Breast epithelium (tissue), 4 donors: ENCODE measurements around the gene SH2D2A. TPM values are rescaled to one million over a fixed set of nuclear protein-coding genes. Genes with fewer than 3 reads are reported as not detected.
"Not testable (repeated sequence)": the region's sequence is repeated elsewhere in the genome, so short reads cannot be mapped to it uniquely, and the experiment has no call there.

Source experiments
- DNase-seq, 2 donors: peaks; one replicate each; pipeline ENCODE4 v3.0.0-alpha.2; 2019; ENCODE audit warnings: low spot score in 2 of 2
- H3K27ac ChIP-seq, 2 donors: fragments of 200-600 bp; sonication (generic) in 1 of 2; one replicate each; pipeline ENCODE4 v1.5.1; 2016 to 2019; ENCODE audit warnings: mild to moderate bottlenecking in 1 of 2
- H3K27me3 ChIP-seq, 2 donors: fragments of 200-600 bp; sonication (generic) in 1 of 2; one replicate each; pipeline versions ENCODE4 v1.5.1 to v1.6.0; 2017 to 2019; ENCODE audit warnings: control low read depth in 1 of 2, mild to moderate bottlenecking in 1 of 2
- H3K36me3 ChIP-seq: fragments of 200-600 bp; one replicate; pipeline ENCODE4 v1.5.1; 2019
- H3K4me1 ChIP-seq, 2 donors: fragments of 200-600 bp; sonication (generic); one replicate each; pipeline ENCODE4 v1.5.1; 2016 to 2019; ENCODE audit warnings: control low read depth in 1 of 2
- H3K4me3 ChIP-seq, 3 donors: fragments of 200-600 bp; sonication (generic); 1 replicate in 2 of 3; 2 replicates in 1 of 3; pipeline ENCODE4 v1.5.1; 2016 to 2019; ENCODE audit warnings: mild to moderate bottlenecking in 3 of 3, moderate library complexity in 2 of 3
- H3K9me3 ChIP-seq, 2 donors: fragments of 200-600 bp; sonication (generic) in 1 of 2; one replicate each; pipeline ENCODE4 v1.5.1; 2016 to 2019; ENCODE audit warnings: control low read depth in 1 of 2
- POLR2A ChIP-seq: fragments of 450-650 bp; IDR thresholded peaks from one replicate; pipeline ENCODE4 v1.6.1; 2016; ENCODE audit warnings: antibody characterized with exemption, mild to moderate bottlenecking, moderate library complexity
- POLR2AphosphoS5 ChIP-seq, 3 donors: sonication (generic); formaldehyde crosslinking; IDR thresholded peaks; one replicate each; pipeline ENCODE4 v1.6.1; 2017; ENCODE audit warnings: antibody characterized with exemption in 3 of 3
- intact Hi-C: fragments of 100-400 bp; cut with DNase I; formaldehyde crosslinking; loops from one replicate; pipeline ENCODE4 v1.15.1; 2023; ENCODE audit warnings: low total_unique reads
- total RNA-seq, 3 donors: library from RNA; depleted of rRNA; stranded (reverse); fragments of >200 nt; gene quantifications; one replicate each; pipeline ENCODE4 v1.1.0, GENCODE V29; 2016
- TF ChIP-seq, protein P1 (sequence below), 3 donors: fragments of 450-650 bp; IDR thresholded peaks; one replicate each; pipeline ENCODE4 v1.5.1; 2016 to 2017; ENCODE audit warnings: antibody characterized with exemption in 3 of 3, mild to moderate bottlenecking in 3 of 3, moderate library complexity in 3 of 3

SH2D2A gene
- total RNA-seq, 3 donors from 2014 or later = 4.6 to 5.4 TPM; not detected in 1

DNA sequence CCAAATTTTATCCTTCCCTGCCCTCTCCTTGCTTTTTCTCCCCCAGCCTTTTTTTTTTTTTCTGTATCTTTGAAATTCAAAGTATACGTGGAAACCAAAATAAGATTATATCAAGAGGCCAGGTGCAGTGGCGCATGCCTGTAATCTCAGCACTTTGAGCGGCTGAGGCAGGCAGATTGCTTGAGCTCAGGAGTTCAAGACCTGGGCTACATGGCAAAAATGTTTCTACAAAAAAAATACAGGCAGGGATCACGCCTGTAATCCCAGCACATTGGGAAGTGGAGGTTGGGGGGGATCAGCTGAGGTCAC is 55.9 kb downstream of the SH2D2A start:
- Histone ChIP-seq H3K4me3 (no peak overlapping the region), H3K27me3 (no peaks in the 10 kb centered on the region), H3K9me3 (no peaks in the 10 kb centered on the region), H3K4me1 (no peaks in the 10 kb centered on the region), H3K36me3 (no peaks in the 10 kb centered on the region), H3K27ac (no peak overlapping the region)
- no peak for DNase-seq
- no peak for TF ChIP-seq POLR2AphosphoS5 (IDR thresholded peaks at IDR 0.05)
- TF ChIP-seq, protein P1, sequence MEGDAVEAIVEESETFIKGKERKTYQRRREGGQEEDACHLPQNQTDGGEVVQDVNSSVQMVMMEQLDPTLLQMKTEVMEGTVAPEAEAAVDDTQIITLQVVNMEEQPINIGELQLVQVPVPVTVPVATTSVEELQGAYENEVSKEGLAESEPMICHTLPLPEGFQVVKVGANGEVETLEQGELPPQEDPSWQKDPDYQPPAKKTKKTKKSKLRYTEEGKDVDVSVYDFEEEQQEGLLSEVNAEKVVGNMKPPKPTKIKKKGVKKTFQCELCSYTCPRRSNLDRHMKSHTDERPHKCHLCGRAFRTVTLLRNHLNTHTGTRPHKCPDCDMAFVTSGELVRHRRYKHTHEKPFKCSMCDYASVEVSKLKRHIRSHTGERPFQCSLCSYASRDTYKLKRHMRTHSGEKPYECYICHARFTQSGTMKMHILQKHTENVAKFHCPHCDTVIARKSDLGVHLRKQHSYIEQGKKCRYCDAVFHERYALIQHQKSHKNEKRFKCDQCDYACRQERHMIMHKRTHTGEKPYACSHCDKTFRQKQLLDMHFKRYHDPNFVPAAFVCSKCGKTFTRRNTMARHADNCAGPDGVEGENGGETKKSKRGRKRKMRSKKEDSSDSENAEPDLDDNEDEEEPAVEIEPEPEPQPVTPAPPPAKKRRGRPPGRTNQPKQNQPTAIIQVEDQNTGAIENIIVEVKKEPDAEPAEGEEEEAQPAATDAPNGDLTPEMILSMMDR (IDR thresholded peaks at IDR 0.05) = no peak
- TF ChIP-seq POLR2A = no peak
- intact Hi-C loops = no loop called here

DNA sequence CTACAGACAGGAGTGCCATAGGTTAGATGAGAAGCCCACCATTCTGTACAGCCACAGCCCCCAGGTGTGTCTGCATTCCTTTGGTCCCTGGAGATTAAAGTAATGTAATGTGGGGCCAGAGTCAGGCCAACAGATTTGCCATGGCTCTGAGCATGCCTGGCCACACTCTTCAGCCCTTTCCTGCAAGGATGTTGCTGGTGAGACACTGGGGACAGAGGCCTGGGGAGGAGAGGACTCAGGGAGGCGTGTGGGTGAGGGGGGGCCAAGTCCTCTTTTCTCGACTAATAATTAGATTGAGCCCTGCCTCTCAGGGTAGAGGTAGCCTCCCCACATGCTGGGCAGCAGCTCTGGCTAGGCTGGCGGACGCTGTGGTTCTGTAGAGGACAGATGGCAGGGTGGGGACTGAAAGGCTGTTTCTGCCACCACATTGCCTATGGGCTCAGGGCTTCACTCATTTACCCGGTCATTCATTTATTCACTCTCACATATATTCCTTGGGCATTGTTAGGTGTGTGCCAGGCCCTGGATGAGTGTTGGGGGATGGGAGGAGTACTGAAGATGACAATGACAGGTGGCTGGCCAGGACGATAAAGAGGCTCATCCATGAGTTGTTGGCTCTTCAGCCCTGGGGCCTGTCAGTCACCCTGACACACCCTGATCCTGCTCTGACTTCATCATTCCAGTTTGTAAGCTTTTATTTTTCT is 56.4 kb downstream of the SH2D2A start:
- no peak overlapping the region for H3K4me3 ChIP-seq
- TF ChIP-seq POLR2A = no peak
- TF ChIP-seq, protein P1 (IDR thresholded peaks at IDR 0.05) = no peak
- no peak for TF ChIP-seq POLR2AphosphoS5 (IDR thresholded peaks at IDR 0.05)
- H3K4me1 ChIP-seq = no peaks in the 10 kb centered on the region
- intact Hi-C loops = no loop called here
- no peak for DNase-seq
- no peaks in the 10 kb centered on the region for H3K9me3 ChIP-seq
- H3K27me3 ChIP-seq = no peaks in the 10 kb centered on the region
- no peak overlapping the region for H3K27ac ChIP-seq
- H3K36me3 ChIP-seq = no peaks in the 10 kb centered on the region

DNA sequence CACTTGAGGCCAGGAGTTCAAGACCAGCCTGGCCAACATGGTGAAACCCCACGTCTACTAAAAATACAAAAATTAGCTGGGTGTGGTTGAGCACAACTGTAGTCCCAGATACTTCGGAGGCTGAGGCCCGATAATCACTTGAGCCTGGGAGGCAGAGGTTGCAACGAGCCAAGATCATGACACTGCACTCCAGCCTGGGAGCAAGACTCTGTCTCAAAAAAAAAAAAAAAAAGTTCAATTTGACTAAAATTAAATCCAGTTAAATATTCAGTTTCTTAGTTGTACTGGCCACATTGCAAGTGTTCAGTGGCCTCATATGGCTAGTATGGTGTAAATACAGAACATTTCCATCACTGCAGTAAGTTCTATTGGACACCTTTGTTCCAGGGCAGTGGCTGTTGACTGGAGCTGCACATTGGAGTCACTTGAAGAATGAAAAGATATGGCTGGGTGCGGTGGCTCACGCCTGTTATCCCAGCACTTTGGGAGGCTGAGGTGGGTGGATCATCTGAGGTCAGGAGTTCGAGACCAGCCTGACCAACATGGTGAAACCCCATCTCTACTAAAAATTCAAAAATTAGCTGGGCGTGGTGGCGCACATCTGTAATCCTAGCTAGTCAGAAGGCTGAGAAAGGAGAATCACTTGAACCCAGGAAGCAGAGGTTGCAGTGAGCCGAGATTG is 58.9 kb downstream of the SH2D2A start:
- intact Hi-C loops, H3K4me3 ChIP-seq, H3K27ac ChIP-seq, H3K27me3 ChIP-seq, H3K9me3 ChIP-seq, DNase-seq, H3K4me1 ChIP-seq, H3K36me3 ChIP-seq: not testable (repeated sequence)

DNA sequence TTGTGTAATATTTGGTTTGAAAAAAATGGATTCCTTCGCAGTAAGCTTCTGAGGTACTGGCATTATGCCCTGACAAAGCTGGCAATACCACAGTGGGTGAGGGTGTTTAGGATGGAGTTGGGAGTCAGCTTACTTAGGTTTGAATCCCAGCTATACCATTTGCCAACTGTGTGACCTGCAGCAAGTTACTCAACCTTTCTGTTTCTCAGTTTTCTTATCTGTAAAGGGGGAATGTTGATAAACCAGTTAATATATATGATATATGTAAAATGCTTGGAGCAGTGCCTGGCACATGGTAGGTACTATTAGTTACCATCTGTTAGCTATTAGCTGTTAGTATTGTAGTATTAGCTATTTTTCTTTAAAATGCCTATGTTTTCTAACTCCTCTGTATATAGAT is 60.3 kb downstream of the SH2D2A start:
- Histone ChIP-seq H3K27ac (no peak overlapping the region), H3K4me3 (no peak overlapping the region), H3K36me3 (no peaks in the 10 kb centered on the region), H3K4me1 (peaks cover 0 to 7% of the 10 kb centered on the region in 2 donors), H3K27me3 (no peaks in the 10 kb centered on the region), H3K9me3 (no peaks in the 10 kb centered on the region)
- TF ChIP-seq POLR2A (no peak), POLR2AphosphoS5 (IDR thresholded peaks at IDR 0.05) (no peak)
- TF ChIP-seq, protein P1 (IDR thresholded peaks at IDR 0.05) = no peak
- DNase-seq = no peak
- intact Hi-C loops = no loop called here

Other genes starting within 250 kb of the SH2D2A start
- 1 to 10 TPM in 1 of 3 donors, under 1 TPM in 2; under 0.01 to 1.4 (median 0.15) TPM for gene IQGAP3, start 244.3 kb downstream of the SH2D2A start, total RNA-seq
- not detected for gene TTC24, start 237.1 kb downstream of the SH2D2A start, total RNA-seq
- gene NAXE, start 225.1 kb downstream of the SH2D2A start, total RNA-seq = 10 to 100 TPM; 70.4 to 90.5 (median 75.5) TPM
- gene GPATCH4, start 215.4 kb downstream of the SH2D2A start, total RNA-seq = 10 to 100 TPM; 20.2 to 31.1 (median 23.7) TPM
- gene HAPLN2, start 197.4 kb downstream of the SH2D2A start, total RNA-seq = not detected
- gene BCAN, start 174.7 kb downstream of the SH2D2A start, total RNA-seq = under 1 TPM in 1 of 3 donors, not detected in 2; 0.44 TPM
- gene NES, start 139.4 kb downstream of the SH2D2A start, total RNA-seq = 10 to 100 TPM in 2 of 3 donors, 1 to 10 TPM in 1; 9.9 to 28.5 (median 14.9) TPM
- 10 to 100 TPM in 2 of 3 donors, 1 to 10 TPM in 1; 4.2 to 61.6 (median 28.2) TPM for gene CRABP2, start 111.3 kb downstream of the SH2D2A start, total RNA-seq
- gene METTL25B, start 88.4 kb downstream of the SH2D2A start, total RNA-seq = 10 to 100 TPM; 15.5 to 41.3 (median 30.2) TPM
- gene ISG20L2, start 88.1 kb downstream of the SH2D2A start, total RNA-seq = 10 to 100 TPM; 13.6 to 25.2 (median 21.0) TPM
- 10 to 100 TPM; 36.6 to 63.9 (median 63.8) TPM for gene MRPL24, start 75.8 kb downstream of the SH2D2A start, total RNA-seq
- gene HDGF, start 65.2 kb downstream of the SH2D2A start, total RNA-seq = 100 to 1,000 TPM; 133 to 178 (median 173) TPM
- gene PRCC, start 49.3 kb downstream of the SH2D2A start, total RNA-seq = 10 to 100 TPM; 21.6 to 35.9 (median 24.9) TPM
- gene INSRR, start 42.3 kb upstream of the SH2D2A start, total RNA-seq = under 1 TPM in 2 of 3 donors, not detected in 1; 0.15 to 0.33 TPM
- 1 to 10 TPM in 1 of 3 donors, under 1 TPM in 2; 0.16 to 4.9 (median 0.73) TPM for gene NTRK1, start 44.0 kb upstream of the SH2D2A start, total RNA-seq
- gene PEAR1, start 76.9 kb upstream of the SH2D2A start, total RNA-seq = 10 to 100 TPM in 1 of 3 donors, 1 to 10 TPM in 2; 4.0 to 15.1 (median 6.2) TPM
- gene LRRC71, start 103.8 kb upstream of the SH2D2A start, total RNA-seq = not detected
- 10 to 100 TPM; 31.1 to 50.4 (median 33.1) TPM for gene ARHGEF11, start 228.9 kb upstream of the SH2D2A start, total RNA-seq